HEK293T (cell line): ENCODE measurements around the gene SERPINH1.

ENCODE experiments used
- CTCF ChIA-PET: fragments of 350-600 bp; formaldehyde crosslinking; extraction: SDS; loops from one replicate; lab custom pipeline; 2021; ENCODE audit warnings: antibody characterized with exemption, inconsistent platforms; lab: Yijun Ruan, JAX
- POLR2A ChIA-PET: fragments of 350-600 bp; formaldehyde crosslinking; extraction: SDS; loops from one replicate; lab custom pipeline; 2020; ENCODE audit warnings: antibody characterized with exemption, inconsistent platforms; lab: Yijun Ruan, JAX
- DNase-seq: peaks from one replicate; pipeline ENCODE4 v3.0.0; 2012; ENCODE audit warnings: mixed read lengths; ENCODE audit errors: extremely low spot score
- ARNT ChIP-seq: fragments of 450-650 bp; IDR thresholded peaks from 2 replicates; pipeline ENCODE4 v1.6.1; 2017; ENCODE audit warnings: mild to moderate bottlenecking
- BHLHE40 ChIP-seq: fragments of 450-650 bp; IDR thresholded peaks from 2 replicates; pipeline ENCODE4 v1.6.1; 2016; ENCODE audit warnings: mild to moderate bottlenecking, moderate library complexity, borderline replicate concordance
- CTBP1 ChIP-seq: fragments of 450-650 bp; IDR thresholded peaks from 2 replicates; pipeline ENCODE4 v1.6.1; 2016; ENCODE audit warnings: borderline replicate concordance
- ELF4 ChIP-seq: fragments of 450-650 bp; IDR thresholded peaks from 2 replicates; pipeline ENCODE4 v1.6.1; 2017; ENCODE audit warnings: antibody characterized with exemption
- FOXA1 ChIP-seq: fragments of 450-650 bp; IDR thresholded peaks from 2 replicates; pipeline ENCODE4 v1.6.1; 2016; ENCODE audit warnings: mild to moderate bottlenecking
- FOXK2 ChIP-seq: fragments of 450-650 bp; IDR thresholded peaks from 2 replicates; pipeline ENCODE4 v1.6.1; 2016; ENCODE audit warnings: mild to moderate bottlenecking
- FOXM1 ChIP-seq: fragments of 450-650 bp; IDR thresholded peaks from 2 replicates; pipeline ENCODE4 v1.6.1; 2017; ENCODE audit warnings: mild to moderate bottlenecking, borderline replicate concordance
- HDGF ChIP-seq: fragments of 450-650 bp; IDR thresholded peaks from 2 replicates; pipeline ENCODE4 v1.6.1; 2017; ENCODE audit warnings: antibody characterized with exemption, borderline replicate concordance
- L3MBTL2 ChIP-seq: fragments of 450-650 bp; conservative IDR thresholded peaks from 2 replicates; pipeline ENCODE4 v1.6.1; 2016; ENCODE audit warnings: mild to moderate bottlenecking
- LEF1 ChIP-seq: fragments of 450-650 bp; IDR thresholded peaks from 2 replicates; pipeline ENCODE4 v1.6.1; 2017; ENCODE audit warnings: mild to moderate bottlenecking, borderline replicate concordance
- NFRKB ChIP-seq: fragments of 450-650 bp; IDR thresholded peaks from 2 replicates; pipeline ENCODE4 v1.6.1; 2016; ENCODE audit warnings: mild to moderate bottlenecking, moderate library complexity
- PKNOX1 ChIP-seq: fragments of 450-650 bp; IDR thresholded peaks from 2 replicates; pipeline ENCODE4 v1.6.1; 2016
- SP1 ChIP-seq: fragments of 450-650 bp; IDR thresholded peaks from 2 replicates; pipeline ENCODE4 v1.6.1; 2017
- SUZ12 ChIP-seq: fragments of 450-650 bp; IDR thresholded peaks from 2 replicates; pipeline ENCODE4 v1.6.1; 2016; ENCODE audit warnings: mild to moderate bottlenecking
- TARDBP ChIP-seq: fragments of 450-650 bp; IDR thresholded peaks from 2 replicates; pipeline ENCODE4 v1.6.1; 2016
- ZNF384 ChIP-seq: fragments of 450-650 bp; IDR thresholded peaks from 2 replicates; pipeline ENCODE4 v1.6.1; 2016

Gene SERPINH1

DNA sequence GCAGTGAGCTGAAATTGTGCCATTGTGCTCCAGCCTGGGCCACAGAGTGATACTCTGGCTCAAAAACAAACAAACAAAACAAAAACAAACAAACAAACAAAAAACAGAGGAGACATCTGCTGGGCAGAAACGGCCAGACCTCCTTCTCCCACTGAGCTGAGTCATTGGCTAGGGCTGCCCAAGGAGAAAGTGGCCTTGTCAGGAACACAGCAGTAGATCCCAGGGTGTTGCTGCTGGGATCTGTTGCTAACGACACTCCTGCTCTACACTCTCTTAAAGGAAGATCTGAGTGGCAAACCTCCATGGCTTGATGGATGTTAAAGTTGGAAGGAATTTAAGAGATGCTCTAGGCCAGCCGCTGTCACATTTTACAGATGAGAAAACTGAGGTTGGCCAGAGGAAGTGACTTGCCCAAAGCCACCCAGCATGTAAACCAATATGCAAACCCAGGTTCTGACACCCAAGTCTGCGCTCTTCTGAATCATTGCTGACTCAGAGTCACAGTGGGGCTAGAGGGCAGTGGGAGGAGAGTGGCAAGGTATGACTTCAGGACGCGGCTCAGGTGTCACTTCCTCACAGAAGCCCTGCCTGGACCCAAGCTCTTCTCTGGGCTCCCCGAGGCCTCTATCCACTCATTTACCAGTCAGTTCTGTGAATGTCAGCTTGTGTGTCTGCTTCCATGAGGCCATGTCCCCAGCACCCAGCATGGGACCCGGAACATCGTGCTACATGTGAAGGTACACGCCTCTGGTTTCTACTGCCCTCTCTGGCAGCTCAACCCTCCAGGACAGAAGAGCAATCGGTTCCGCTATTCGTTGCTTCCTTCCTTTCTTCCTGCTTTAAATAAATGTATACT, 25.0 kb upstream of the SERPINH1 start:
- TF ChIP-seq TARDBP (no peak), LEF1 (no peak), PKNOX1 (no peak), NFRKB (no peak), SUZ12 (no peak), CTBP1 (no peak), ZNF384 (no peak)
- ChIA-PET CTCF (no interaction called here), POLR2A (interaction anchor here (1.1 kb wide), 1 partner anchor 26 kb away, joined by 4 read pairs; no protein-coding TSS in a partner anchor)
- DNase-seq = no peak

- CTCF ChIA-PET = no interaction called here
- no peak for DNase-seq
- peak; percentile 65 for TF ChIP-seq PKNOX1
- TF ChIP-seq FOXA1 = no peak
- TF ChIP-seq FOXM1 = no peak
- TF ChIP-seq BHLHE40 = no peak
- POLR2A ChIA-PET = no interaction called here
Measured at GRCh38 chr11:75537740-75538139, 24.3 kb upstream of the SERPINH1 start.

- ChIA-PET POLR2A (interaction anchor here (0.7 kb wide), 1 partner anchor 16 kb away, joined by 3 read pairs; no protein-coding TSS in a partner anchor), CTCF (interaction anchor here (0.8 kb wide), 1 partner anchor 168 kb away, joined by 3 read pairs; no protein-coding TSS in a partner anchor)
- no peak for DNase-seq
- TF ChIP-seq CTBP1 (no peak), PKNOX1 (no peak), ELF4 (no peak), SUZ12 (no peak), ZNF384 (no peak), ARNT (no peak)
Measured at GRCh38 chr11:75538150-75538942, 23.7 kb upstream of the SERPINH1 start.

DNA sequence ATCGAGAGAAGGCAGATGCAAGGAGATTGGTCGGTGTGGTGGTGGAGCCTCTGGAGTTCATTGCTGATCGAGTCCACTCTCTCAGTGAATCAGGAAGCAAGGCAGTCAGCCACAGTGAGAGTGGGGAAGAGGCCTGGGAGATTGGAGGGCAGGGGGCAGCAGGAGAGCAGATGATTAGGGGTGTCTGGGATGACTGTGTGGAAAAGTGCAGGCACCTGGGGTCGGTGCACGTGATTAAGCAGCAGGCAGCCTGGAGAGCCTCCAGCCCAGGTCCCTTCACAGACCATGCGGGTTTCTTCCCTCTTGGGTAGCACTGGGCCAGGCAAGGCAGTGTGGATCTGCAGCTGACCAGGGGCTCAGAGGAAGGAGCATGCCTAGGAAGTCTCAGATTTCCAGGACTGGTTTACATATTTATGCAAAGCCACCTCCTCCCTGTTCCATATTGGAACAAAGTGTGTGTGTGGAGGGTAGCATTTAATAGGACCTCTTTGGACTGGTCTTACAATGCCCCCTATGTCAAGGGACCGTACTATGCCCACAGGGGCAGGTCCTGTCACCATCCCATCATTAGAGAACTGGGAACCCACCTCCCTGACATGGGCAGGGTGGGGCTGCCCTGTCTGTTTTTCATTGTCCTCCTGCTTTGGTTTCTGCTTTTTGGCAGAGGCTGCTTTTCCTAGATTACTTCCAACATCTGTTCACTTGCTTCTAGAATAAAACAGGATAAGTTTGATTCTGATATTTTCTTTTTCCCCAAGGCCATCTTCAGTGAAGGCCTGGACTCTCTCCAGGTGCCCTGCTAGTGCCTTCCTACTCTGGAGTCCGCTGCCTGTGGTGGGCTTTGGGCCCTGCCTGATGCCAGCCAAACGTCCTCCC, 22.4 kb upstream of the SERPINH1 start:
- TF ChIP-seq PKNOX1 (no peak), L3MBTL2 (no peak), ELF4 (no peak), SUZ12 (no peak), TARDBP (no peak), LEF1 (no peak), FOXK2 (no peak), HDGF (no peak), FOXM1 (no peak), ARNT (no peak), SP1 (no peak), ZNF384 (no peak), FOXA1 (no peak), CTBP1 (no peak), NFRKB (no peak)
- DNase-seq = no peak
- POLR2A ChIA-PET = no interaction called here
- CTCF ChIA-PET = no interaction called here
